ENCODE measurements around the gene ALKBH2. TPM values are rescaled to one million over a fixed set of nuclear protein-coding genes. Genes with fewer than 3 reads are reported as not detected.

ALKBH2 gene
- total RNA-seq, 4 donors from 2014 or later, result 17.6 to 36.5 (median 26.0) TPM

DNA sequence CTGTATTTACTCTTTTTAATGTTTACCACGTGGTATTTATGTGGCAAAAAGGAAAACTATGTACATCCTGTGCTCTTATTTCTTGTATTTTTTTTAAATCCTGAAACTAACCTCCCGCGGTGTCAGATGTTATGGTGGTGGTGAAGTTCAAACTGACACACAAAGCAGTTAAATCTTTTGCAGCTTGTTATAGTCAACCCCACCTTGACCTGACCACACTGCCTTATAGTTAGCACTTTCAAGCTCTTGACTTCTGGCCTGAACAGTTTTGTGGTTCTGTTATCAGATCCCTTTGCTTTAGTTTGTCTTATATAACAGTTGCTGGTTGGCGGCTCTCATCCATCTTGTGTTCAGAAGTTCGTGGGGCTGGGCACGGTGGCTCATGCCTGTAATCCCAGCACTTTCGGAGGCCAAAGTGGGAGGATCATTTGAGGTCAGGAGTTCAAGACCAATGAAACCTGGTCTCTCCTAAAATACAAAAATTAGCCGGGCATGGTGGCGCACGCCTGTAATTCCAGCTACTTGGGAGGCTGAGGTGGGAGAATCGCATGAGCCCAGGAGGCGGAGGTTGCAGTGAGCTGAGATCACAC is 6.3 kb upstream of the ALKBH2 start:
- H3K4me3 ChIP-seq (ENCODE audit: low read depth, poor library complexity, severe bottlenecking), result no peak overlapping the region
- TF ChIP-seq POLR2A (IDR thresholded peaks at IDR 0.05), result no peak
- TF ChIP-seq, protein P1, sequence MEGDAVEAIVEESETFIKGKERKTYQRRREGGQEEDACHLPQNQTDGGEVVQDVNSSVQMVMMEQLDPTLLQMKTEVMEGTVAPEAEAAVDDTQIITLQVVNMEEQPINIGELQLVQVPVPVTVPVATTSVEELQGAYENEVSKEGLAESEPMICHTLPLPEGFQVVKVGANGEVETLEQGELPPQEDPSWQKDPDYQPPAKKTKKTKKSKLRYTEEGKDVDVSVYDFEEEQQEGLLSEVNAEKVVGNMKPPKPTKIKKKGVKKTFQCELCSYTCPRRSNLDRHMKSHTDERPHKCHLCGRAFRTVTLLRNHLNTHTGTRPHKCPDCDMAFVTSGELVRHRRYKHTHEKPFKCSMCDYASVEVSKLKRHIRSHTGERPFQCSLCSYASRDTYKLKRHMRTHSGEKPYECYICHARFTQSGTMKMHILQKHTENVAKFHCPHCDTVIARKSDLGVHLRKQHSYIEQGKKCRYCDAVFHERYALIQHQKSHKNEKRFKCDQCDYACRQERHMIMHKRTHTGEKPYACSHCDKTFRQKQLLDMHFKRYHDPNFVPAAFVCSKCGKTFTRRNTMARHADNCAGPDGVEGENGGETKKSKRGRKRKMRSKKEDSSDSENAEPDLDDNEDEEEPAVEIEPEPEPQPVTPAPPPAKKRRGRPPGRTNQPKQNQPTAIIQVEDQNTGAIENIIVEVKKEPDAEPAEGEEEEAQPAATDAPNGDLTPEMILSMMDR (IDR thresholded peaks at IDR 0.05), result no peak
- DNase-seq (ENCODE audit: low spot score in 2 of 2), result peak in 1 of 2 donors; percentile 75
- intact Hi-C loops (cut with DNase I; ENCODE audit: low total_unique reads), result loop anchor here (10.0 kb wide), 1 partner anchor 535 kb away; the partner anchor contains the start of genes ISCU and SART3
- WGBS, 2 donors, result 76 to 78% methylated on average over 12 of the region's 12 CpGs

DNA sequence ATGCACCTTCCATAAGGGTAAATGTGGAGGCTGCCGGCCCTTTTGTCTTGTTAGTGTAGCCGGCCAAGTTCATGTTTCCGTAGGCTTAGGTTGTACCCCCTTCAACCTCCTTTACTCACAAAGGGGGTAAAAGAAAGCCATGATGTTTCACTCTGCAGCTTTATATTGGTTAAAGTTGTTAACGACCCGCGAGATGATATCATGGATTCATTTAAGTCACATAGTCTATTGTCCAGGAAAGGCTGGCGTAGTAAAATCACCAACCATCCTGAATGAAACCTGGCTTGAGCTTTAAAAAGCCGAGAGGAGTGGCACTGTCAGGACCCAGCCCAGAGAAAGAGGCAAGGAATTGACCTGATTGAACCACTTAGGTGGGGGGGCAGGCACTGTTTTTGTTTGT is 5.4 kb upstream of the ALKBH2 start:
- intact Hi-C loops (cut with DNase I; ENCODE audit: low total_unique reads), result loop anchor here (10.0 kb wide), 1 partner anchor 534 kb away; the partner anchor contains the start of genes ISCU and SART3
- WGBS, 2 donors, result 1 to 4% methylated on average over 8 of the region's 8 CpGs
- no peak for TF ChIP-seq POLR2A (IDR thresholded peaks at IDR 0.05)
- TF ChIP-seq, protein P1 (IDR thresholded peaks at IDR 0.05), result no peak
- DNase-seq (ENCODE audit: low spot score in 2 of 2), result no peak
- H3K4me3 ChIP-seq (ENCODE audit: low read depth, poor library complexity, severe bottlenecking), result peak overlapping the region; percentile 70

DNA sequence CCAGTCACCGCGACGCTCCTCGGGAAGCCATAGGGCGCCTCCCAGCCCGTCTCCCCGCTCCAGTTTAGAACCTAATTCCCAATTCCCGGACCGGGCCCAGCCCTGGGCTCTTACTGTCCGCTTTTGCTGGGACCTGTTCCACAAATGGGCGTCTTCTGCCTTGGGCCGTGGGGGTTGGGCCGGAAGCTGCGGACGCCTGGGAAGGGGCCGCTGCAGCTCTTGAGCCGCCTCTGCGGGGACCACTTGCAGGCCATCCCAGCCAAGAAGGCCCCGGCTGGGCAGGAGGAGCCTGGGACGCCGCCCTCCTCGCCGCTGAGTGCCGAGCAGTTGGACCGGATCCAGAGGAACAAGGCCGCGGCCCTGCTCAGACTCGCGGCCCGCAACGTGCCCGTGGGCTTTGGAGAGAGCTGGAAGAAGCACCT is 4.9 kb upstream of the ALKBH2 start:
- WGBS, 2 donors, result 0 to 1% methylated on average over 22 to 25 of the region's 32 CpGs
- intact Hi-C loops (cut with DNase I; ENCODE audit: low total_unique reads), result loop anchor here (10.0 kb wide), 1 partner anchor 533 kb away; the partner anchor contains the start of genes ISCU and SART3
- peak; percentile 55 to 91 for DNase-seq (ENCODE audit: low spot score in 2 of 2)
- peak overlapping the region; percentile 70 for H3K4me3 ChIP-seq (ENCODE audit: low read depth, poor library complexity, severe bottlenecking)
- no peak for TF ChIP-seq POLR2A (IDR thresholded peaks at IDR 0.05)
- TF ChIP-seq, protein P1 (IDR thresholded peaks at IDR 0.05), result no peak

DNA sequence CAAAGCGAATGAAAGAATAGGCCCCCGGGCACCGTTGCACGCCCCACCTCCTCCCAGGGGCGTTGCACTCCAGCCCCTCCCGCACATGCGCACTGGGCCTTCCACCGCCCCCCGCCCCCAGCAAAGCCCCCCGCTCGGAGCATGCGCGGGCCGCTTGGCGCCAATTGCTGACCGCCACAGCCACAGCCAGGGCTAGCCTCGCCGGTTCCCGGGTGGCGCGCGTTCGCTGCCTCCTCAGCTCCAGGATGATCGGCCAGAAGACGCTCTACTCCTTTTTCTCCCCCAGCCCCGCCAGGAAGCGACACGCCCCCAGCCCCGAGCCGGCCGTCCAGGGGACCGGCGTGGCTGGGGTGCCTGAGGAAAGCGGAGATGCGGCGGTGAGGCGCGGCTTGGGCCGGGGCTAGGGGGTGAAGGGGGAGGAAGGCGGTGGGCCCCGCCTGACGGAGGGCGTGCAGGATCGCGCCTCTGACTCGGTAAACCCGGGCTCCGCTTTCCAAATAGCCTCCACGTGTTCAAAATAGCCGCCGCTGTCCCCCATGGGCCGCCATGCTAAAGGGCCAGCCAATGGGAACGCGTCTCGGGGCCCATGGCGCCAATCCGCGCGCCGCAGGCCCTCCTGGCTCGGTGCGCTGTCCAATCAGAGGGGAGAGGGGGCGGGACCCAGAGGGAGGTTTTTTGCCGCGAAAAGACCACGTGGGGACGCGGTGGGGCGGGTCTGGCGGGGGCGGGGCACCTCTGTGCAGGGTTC is 4.3 kb upstream of the ALKBH2 start, which contains the start of gene UNG:
Gene UNG, plus strand, starts transcription at position 163 of the 748 bp plus-strand sequence. Its CDS starts 83 bp downstream, at position 246.
- DNase-seq (ENCODE audit: low spot score in 2 of 2), result peak; percentile 97 to 99
- intact Hi-C loops (cut with DNase I; ENCODE audit: low total_unique reads), result loop anchor here (10.0 kb wide), 1 partner anchor 533 kb away; the partner anchor contains the start of genes ISCU and SART3
- H3K4me3 ChIP-seq (ENCODE audit: low read depth, poor library complexity, severe bottlenecking), result peak within 1 kb of the TSS; percentile 70
- TF ChIP-seq, protein P1 (IDR thresholded peaks at IDR 0.05), result no peak
- TF ChIP-seq POLR2A (IDR thresholded peaks at IDR 0.05), result no peak
- whole genome bisulfite sequencing, 2 donors, result 0 to 1% methylated on average over 36 to 58 of the region's 71 CpGs

DNA sequence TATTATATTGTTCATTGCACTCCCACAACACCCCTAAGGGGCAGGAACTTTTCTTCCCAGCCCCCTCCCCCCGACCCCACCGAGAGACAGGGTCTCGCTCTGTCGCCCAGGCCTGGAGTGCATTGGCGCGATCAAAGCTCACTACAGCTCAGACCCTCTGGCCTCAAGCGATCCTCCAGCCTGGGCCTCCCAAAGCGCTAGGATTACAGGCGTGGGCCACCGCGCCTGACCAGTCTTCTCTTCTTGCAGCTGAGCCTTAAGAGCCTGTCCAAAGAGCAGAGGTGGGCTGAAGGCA is 3.8 kb upstream of the ALKBH2 start:
- no peak for DNase-seq (ENCODE audit: low spot score in 2 of 2)
- 26 to 35% methylated on average over 11 of the region's 11 CpGs for WGBS, 2 donors
- TF ChIP-seq, protein P1 (IDR thresholded peaks at IDR 0.05), result no peak
- no peak for TF ChIP-seq POLR2A (IDR thresholded peaks at IDR 0.05)
- intact Hi-C loops (cut with DNase I; ENCODE audit: low total_unique reads), result loop anchor here (10.0 kb wide), 1 partner anchor 532 kb away; the partner anchor contains the start of genes ISCU and SART3
- no peak overlapping the region for H3K4me3 ChIP-seq (ENCODE audit: low read depth, poor library complexity, severe bottlenecking)

All from lower leg skin (tissue), 4 donors.